Pancreas (tissue), 10 donors: Measurements from ENCODE around the gene TAF1C. TPM values are rescaled to one million over a fixed set of nuclear protein-coding genes. Genes with fewer than 3 reads are reported as not detected.

Source experiments
- ATAC-seq, 4 donors: fragments of 200-7000 bp; cut with Tn5 transposase; one replicate each; pipeline versions ENCODE4 v1.8.0 to v1.9.1; 2020; ENCODE audit warnings: mild to moderate bottlenecking in 4 of 4, moderate library complexity in 4 of 4
- DNase-seq, 6 donors: peaks; one replicate each; pipeline ENCODE4 v3.0.0-alpha.2; 2020
- FAIRE-seq: peaks from 2 replicates; lab custom pipeline; 2012; peaks lifted over from hg19 to GRCh38; lab: Jason Lieb, UNC
- H3K27ac ChIP-seq, 4 donors: fragments of 200-600 bp; sonication (generic); 1 replicate in 3 of 4; 2 replicates in 1 of 4; pipeline versions ENCODE4 v1.5.0 to v1.8.0; 2020
- H3K27me3 ChIP-seq, 4 donors: fragments of 200-600 bp; one replicate each; pipeline ENCODE4 v1.8.0; 2021
- H3K36me3 ChIP-seq, 3 donors: fragments of 200-600 bp; sonication (generic) in 1 of 3; one replicate each; pipeline versions ENCODE4 v1.5.0 to v1.8.0; 2020 to 2021
- H3K4me1 ChIP-seq, 3 donors: fragments of 200-600 bp; one replicate each; pipeline ENCODE4 v1.8.0; 2021
- H3K4me3 ChIP-seq, 4 donors: fragments of 200-600 bp; sonication (generic) in 2 of 4; one replicate each; pipeline versions ENCODE4 v1.5.0 to v1.8.0; 2020 to 2021
- H3K9me3 ChIP-seq, 4 donors: fragments of 200-600 bp; one replicate each; pipeline ENCODE4 v1.8.0; 2021
- WGBS, 2 donors: extraction: QIAGEN DNeasy Blood & Tissue Kit; methylation state at CpG; one replicate each; pipeline ENCODE4 v1.1.7; 2013; 5-methylcytosine and 5-hydroxymethylcytosine counted together
- intact Hi-C, 3 donors: fragments of 100-400 bp; cut with DNase I; formaldehyde crosslinking; loops; one replicate each; pipeline versions ENCODE4 v1.11.1 to v1.14.2; 2022
- polyA plus RNA-seq, 2 donors: library from polyadenylated mRNA; stranded (reverse); fragments of 200-250 nt; gene quantifications; one replicate each; pipeline ENCODE4 v1.2.3, GENCODE V29; 2013
- total RNA-seq, 6 donors: library from RNA; stranded (reverse); fragmentation: NEBNext Ultra II Directional in 4 of 6; extraction: Animal tissue kit (Norgen Biotek cat#: 25700) in 4 of 6; gene quantifications; one replicate each; pipeline versions ENCODE4 v1.2.1 to v1.2.4, GENCODE V29; 2021 to 2023
- TF ChIP-seq, protein P1 (sequence below), 4 donors: fragments of 200-600 bp; sonication (generic) in 3 of 4; IDR thresholded peaks; one replicate each; pipeline versions ENCODE4 v1.5.0 to v1.8.0; 2021; ENCODE audit warnings: antibody characterized with exemption in 4 of 4
- donor health status: healthy with polysubstance abuse.
- donor health status: DM: no; HTN: no; CAD: no; lungs with moderate emphysema.
- donor health status: DM: no; HTN: no; CAD: no.
- donor health status: control.
- donor health status: control.
- donor health status: Bipolar disorder and iron deficiency.
- donor health status: DM: yes; HTN: yes; CAD: no.
- donor health status: DM: no; HTN: no; CAD: no.
- donor health status: DM: no; HTN: no; CAD: no.
- donor health status: DM: yes; HTN: yes; CAD: no.

Gene TAF1C, protein sequence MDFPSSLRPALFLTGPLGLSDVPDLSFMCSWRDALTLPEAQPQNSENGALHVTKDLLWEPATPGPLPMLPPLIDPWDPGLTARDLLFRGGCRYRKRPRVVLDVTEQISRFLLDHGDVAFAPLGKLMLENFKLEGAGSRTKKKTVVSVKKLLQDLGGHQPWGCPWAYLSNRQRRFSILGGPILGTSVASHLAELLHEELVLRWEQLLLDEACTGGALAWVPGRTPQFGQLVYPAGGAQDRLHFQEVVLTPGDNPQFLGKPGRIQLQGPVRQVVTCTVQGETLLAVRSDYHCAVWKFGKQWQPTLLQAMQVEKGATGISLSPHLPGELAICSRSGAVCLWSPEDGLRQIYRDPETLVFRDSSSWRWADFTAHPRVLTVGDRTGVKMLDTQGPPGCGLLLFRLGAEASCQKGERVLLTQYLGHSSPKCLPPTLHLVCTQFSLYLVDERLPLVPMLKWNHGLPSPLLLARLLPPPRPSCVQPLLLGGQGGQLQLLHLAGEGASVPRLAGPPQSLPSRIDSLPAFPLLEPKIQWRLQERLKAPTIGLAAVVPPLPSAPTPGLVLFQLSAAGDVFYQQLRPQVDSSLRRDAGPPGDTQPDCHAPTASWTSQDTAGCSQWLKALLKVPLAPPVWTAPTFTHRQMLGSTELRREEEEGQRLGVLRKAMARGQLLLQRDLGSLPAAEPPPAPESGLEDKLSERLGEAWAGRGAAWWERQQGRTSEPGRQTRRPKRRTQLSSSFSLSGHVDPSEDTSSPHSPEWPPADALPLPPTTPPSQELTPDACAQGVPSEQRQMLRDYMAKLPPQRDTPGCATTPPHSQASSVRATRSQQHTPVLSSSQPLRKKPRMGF
- total RNA-seq (10 to 100 TPM; 14.9 to 38.1 (median 20.1) TPM), polyA plus RNA-seq (100 to 1,000 TPM in 1 of 2 donors, 10 to 100 TPM in 1; 95.3 to 130 TPM)

- peak within 1 kb of the TSS; percentile 57 to 99 (median 92) for H3K4me3 ChIP-seq
- ATAC-seq: peak; percentile 98 to 99 (median 99)
- TF ChIP-seq, protein P1, sequence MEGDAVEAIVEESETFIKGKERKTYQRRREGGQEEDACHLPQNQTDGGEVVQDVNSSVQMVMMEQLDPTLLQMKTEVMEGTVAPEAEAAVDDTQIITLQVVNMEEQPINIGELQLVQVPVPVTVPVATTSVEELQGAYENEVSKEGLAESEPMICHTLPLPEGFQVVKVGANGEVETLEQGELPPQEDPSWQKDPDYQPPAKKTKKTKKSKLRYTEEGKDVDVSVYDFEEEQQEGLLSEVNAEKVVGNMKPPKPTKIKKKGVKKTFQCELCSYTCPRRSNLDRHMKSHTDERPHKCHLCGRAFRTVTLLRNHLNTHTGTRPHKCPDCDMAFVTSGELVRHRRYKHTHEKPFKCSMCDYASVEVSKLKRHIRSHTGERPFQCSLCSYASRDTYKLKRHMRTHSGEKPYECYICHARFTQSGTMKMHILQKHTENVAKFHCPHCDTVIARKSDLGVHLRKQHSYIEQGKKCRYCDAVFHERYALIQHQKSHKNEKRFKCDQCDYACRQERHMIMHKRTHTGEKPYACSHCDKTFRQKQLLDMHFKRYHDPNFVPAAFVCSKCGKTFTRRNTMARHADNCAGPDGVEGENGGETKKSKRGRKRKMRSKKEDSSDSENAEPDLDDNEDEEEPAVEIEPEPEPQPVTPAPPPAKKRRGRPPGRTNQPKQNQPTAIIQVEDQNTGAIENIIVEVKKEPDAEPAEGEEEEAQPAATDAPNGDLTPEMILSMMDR (IDR thresholded peaks at IDR 0.05): peak; percentile 84 to 97 (median 90)
- peak; percentile 85 to 96 (median 92) for DNase-seq
- no peak for FAIRE-seq
- intact Hi-C loops: loop anchor here in 1 of 3 donors (10.0 kb wide), 1 partner anchor 102 kb away; no protein-coding TSS in a partner anchor
- no peaks in the 10 kb centered on the region for H3K9me3 ChIP-seq
- H3K4me1 ChIP-seq: peaks cover 4 to 16% (median 12%) of the 10 kb centered on the region in 3 donors
- WGBS, 2 donors: 2 to 3% methylated on average over 48 to 55 of the region's 55 CpGs
- H3K27me3 ChIP-seq: no peaks in the 10 kb centered on the region
- H3K36me3 ChIP-seq: peaks cover 0 to 10% (median 6%) of the 10 kb centered on the region in 3 donors
- peak within 1 kb of the TSS in 2 of 4 donors; percentile 22 to 41 for H3K27ac ChIP-seq
These were observed at the start of gene TAF1C for GRCh38 chr16:84186685-84187437. TAF1C (minus strand) TSS chr16:84187057; CDS start chr16:84184988, 2,069 bp downstream.

- no peak for FAIRE-seq
These were observed 47.7 kb upstream of the TAF1C start for GRCh38 chr16:84234321-84235241.

GRCh38 chr16:84233748-84234147, 46.9 kb upstream of the TAF1C start:
- ATAC-seq (no peak), DNase-seq (no peak), FAIRE-seq (no peak)
- intact Hi-C loops: no loop called here
- WGBS, 2 donors: 57 to 83% methylated on average over 9 of the region's 9 CpGs
- H3K27me3 ChIP-seq: no peaks in the 10 kb centered on the region
- no peaks in the 10 kb centered on the region for H3K4me1 ChIP-seq
- H3K27ac ChIP-seq: no peak overlapping the region
- TF ChIP-seq, protein P1 (IDR thresholded peaks at IDR 0.05): no peak
- H3K36me3 ChIP-seq: no peaks in the 10 kb centered on the region
- no peaks in the 10 kb centered on the region for H3K9me3 ChIP-seq
- no peak overlapping the region for H3K4me3 ChIP-seq

More at GRCh38 chr16:84234321-84235241, 47.7 kb upstream of the TAF1C start:
- DNase-seq: no peak
- Histone ChIP-seq H3K27ac (no peak overlapping the region), H3K36me3 (no peaks in the 10 kb centered on the region), H3K27me3 (no peaks in the 10 kb centered on the region), H3K9me3 (no peaks in the 10 kb centered on the region), H3K4me1 (no peaks in the 10 kb centered on the region), H3K4me3 (no peak overlapping the region)
- ATAC-seq: no peak
- 46 to 48% methylated on average over 21 of the region's 21 CpGs for WGBS, 2 donors
- TF ChIP-seq, protein P1 (IDR thresholded peaks at IDR 0.05): no peak
- intact Hi-C loops: no loop called here

GRCh38 chr16:84232969-84233368, 46.1 kb upstream of the TAF1C start:
- DNase-seq (no peak), ATAC-seq (no peak), FAIRE-seq (no peak)
- intact Hi-C loops: no loop called here
- no peaks in the 10 kb centered on the region for H3K9me3 ChIP-seq
- no peak overlapping the region for H3K27ac ChIP-seq
- no peak overlapping the region for H3K4me3 ChIP-seq
- no peaks in the 10 kb centered on the region for H3K36me3 ChIP-seq
- 73 to 83% methylated on average over 5 of the region's 5 CpGs for WGBS, 2 donors
- TF ChIP-seq, protein P1 (IDR thresholded peaks at IDR 0.05): no peak
- H3K4me1 ChIP-seq: no peaks in the 10 kb centered on the region
- no peaks in the 10 kb centered on the region for H3K27me3 ChIP-seq
